Activated CD8-positive, alpha-beta T cell treated with anti-CD3 and anti-CD28 coated beads for 36 hours (primary cell): ENCODE data around the gene TNFRSF19. TPM values are rescaled to one million over a fixed set of nuclear protein-coding genes. Genes with fewer than 3 reads are reported as not detected.
A peak's percentile ranks its signal among the peaks of the same experiment; 100 is the strongest.

Experiments used
- ATAC-seq: fragments of 200-7000 bp; cut with Tn5 transposase; one replicate; pipeline ENCODE4 v1.10.0; 2021; ENCODE audit warnings: mild to moderate bottlenecking, moderate library complexity
- CTCF ChIA-PET: fragments of 350-600 bp; sonication (Branson Sonifier 250); formaldehyde crosslinking; loops from one replicate; lab custom pipeline; 2021; ENCODE audit warnings: antibody characterized with exemption; lab: Charles Lee
- POLR2A ChIA-PET: fragments of 350-600 bp; sonication (Branson Sonifier 250); formaldehyde crosslinking; loops from one replicate; lab custom pipeline; 2021; ENCODE audit warnings: antibody characterized with exemption; lab: Charles Lee
- DNase-seq: peaks from one replicate; pipeline ENCODE4 v3.0.0-alpha.2; 2020
- H3K27ac Mint-ChIP-seq: one replicate; pipeline ENCODE4 v1.8.0; 2021; ENCODE audit warnings: mild to moderate bottlenecking, mixed read lengths
- H3K27me3 Mint-ChIP-seq: one replicate; pipeline ENCODE4 v1.8.0; 2021; ENCODE audit warnings: mixed read lengths
- H3K36me3 Mint-ChIP-seq: one replicate; pipeline ENCODE4 v1.8.0; 2021; ENCODE audit warnings: low read depth, mixed read lengths
- H3K4me1 Mint-ChIP-seq: one replicate; pipeline ENCODE4 v1.8.0; 2021; ENCODE audit warnings: low read depth, mixed read lengths
- H3K4me3 Mint-ChIP-seq: one replicate; pipeline ENCODE4 v1.8.0; 2021; ENCODE audit warnings: mild to moderate bottlenecking, moderate library complexity, mixed read lengths
- H3K9me3 Mint-ChIP-seq: one replicate; pipeline ENCODE4 v1.8.0; 2021; ENCODE audit warnings: mixed read lengths
- CTCF ChIP-seq: fragments of 200-600 bp; IDR thresholded peaks from one replicate; pipeline ENCODE4 v1.8.0; 2022; ENCODE audit warnings: antibody characterized with exemption, mild to moderate bottlenecking
- intact Hi-C: fragments of 100-400 bp; cut with micrococcal nuclease; formaldehyde crosslinking; loops from one replicate; pipeline ENCODE4 v1.10.0; 2022
- total RNA-seq, 2 experiments: library from RNA; stranded (reverse); gene quantifications; one replicate each; pipeline ENCODE4 v1.2.3, GENCODE V29; 2021

The TNFRSF19 gene
- total RNA-seq, 2 experiments from 2014 or later = not detected

DNA sequence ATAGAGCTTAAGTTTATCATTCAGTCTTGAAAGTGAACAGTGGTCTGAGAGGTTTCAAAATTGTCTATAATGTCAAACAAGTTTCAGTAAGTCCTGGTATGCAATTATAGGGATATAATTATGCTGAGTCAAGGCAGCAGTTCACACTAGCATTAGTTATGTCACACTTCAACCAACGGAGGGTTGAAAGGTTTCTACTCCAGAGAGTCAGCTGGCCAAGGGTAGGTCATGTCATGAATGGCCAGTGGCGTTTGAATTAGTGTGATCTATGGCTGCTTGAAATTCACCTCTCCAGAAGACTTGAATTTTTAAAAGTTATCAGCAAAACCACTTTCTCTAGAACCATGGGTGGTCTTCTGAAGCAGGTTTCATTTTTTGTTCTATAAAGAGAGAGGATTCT is 108.6 kb downstream of the TNFRSF19 start:
- Mint-ChIP-seq H3K4me1 (peaks cover 9% of the 10 kb centered on the region), H3K4me3 (no peak overlapping the region), H3K27me3 (peaks cover 9% of the 10 kb centered on the region), H3K9me3 (peaks cover 3% of the 10 kb centered on the region), H3K27ac (no peak overlapping the region), H3K36me3 (no peaks in the 10 kb centered on the region)
- no peak for TF ChIP-seq CTCF
- ChIA-PET CTCF (no interaction called here), POLR2A (interaction anchor here (0.9 kb wide), 1 partner anchor 156 kb away, joined by 3 read pairs; no protein-coding TSS in a partner anchor)
- intact Hi-C loops = no loop called here
- no peak for DNase-seq
- ATAC-seq = no peak

- POLR2A ChIA-PET = interaction anchor here (0.9 kb wide), 1 partner anchor 155 kb away, joined by 3 read pairs; no protein-coding TSS in a partner anchor
- Mint-ChIP-seq H3K27ac (no peak overlapping the region), H3K27me3 (peaks cover 9% of the 10 kb centered on the region), H3K36me3 (no peaks in the 10 kb centered on the region), H3K4me1 (peaks cover 9% of the 10 kb centered on the region), H3K9me3 (peaks cover 4% of the 10 kb centered on the region), H3K4me3 (no peak overlapping the region)
- CTCF ChIA-PET = no interaction called here
- peak; percentile 40 for DNase-seq
- ATAC-seq = peak; percentile 91
- no peak for TF ChIP-seq CTCF
- intact Hi-C loops = no loop called here
Measured at GRCh38 chr13:23679220-23679619, 109.0 kb downstream of the TNFRSF19 start.

DNA sequence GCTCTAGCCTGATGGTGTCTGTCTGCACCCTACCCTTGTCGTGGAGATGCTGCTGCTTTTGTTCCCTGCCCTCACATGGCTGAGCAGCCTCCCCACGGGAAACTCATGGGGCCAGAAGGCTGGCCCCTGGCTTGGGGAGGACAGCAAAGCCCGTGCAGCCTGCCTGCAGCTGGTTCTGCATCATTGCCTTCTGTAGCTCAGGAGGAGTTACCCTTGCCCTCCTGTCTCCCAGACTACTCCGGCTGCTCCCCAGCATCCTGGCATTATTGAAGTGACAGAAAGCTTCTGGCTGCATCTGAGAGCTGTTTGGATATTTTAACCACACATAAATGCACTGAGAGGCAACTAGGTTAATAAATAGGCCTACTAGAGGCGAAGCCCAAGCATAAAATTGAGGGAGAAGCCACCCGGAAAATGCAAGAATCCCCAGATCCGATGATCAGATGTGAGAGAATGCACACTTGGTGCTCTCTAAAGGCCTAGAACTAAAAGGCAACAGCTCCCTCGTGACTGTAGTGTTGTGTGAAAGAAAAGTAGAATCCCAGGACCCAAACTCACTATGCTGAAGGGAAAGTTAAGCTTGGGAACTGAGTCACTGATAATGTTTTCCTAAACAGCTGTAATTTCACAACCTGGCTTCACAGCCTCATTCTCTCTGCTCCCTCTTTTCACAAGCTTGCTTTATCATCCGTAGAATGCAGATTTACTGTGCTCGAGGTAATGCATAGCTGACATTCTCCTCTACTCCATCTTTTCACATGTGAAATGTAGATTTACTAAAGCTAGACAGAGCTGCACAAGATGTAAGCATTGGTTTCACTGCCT is 110.8 kb downstream of the TNFRSF19 start:
- Mint-ChIP-seq H3K27me3 (peaks cover 4% of the 10 kb centered on the region), H3K4me1 (peaks cover 9% of the 10 kb centered on the region), H3K9me3 (peaks cover 16% of the 10 kb centered on the region), H3K4me3 (no peak overlapping the region), H3K36me3 (no peaks in the 10 kb centered on the region), H3K27ac (no peak overlapping the region)
- ChIA-PET POLR2A (interaction anchor here (1.2 kb wide), 1 partner anchor 35 kb away, joined by 3 read pairs; no protein-coding TSS in a partner anchor), CTCF (interaction anchor here (1.0 to 1.2 kb wide), 2 partner anchors 10 to 62 kb away, joined by 3 to 4 read pairs; no protein-coding TSS in a partner anchor)
- TF ChIP-seq CTCF = no peak
- intact Hi-C loops = no loop called here
- DNase-seq (no peak), ATAC-seq (no peak)

DNA sequence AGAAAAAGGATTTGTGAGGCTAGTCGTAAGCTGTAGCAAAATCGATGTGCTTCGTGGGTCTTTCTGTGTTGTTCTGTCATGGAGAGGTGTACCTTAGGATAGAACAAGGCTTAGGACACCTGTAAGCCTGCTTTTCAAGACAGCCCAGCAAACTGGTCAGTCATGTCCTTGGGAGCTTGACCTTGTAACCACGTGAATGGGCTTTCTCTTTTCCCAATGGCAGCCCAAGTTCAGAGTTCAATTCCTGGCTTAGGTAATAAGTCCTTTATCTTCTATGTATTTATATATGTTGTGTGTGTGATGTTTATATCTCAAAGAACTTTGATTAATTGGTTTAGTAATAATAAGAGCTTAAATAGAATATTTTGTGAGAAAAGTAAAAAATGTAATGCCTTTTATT is 112.9 kb downstream of the TNFRSF19 start:
- CTCF ChIA-PET = no interaction called here

More for the DNA sequence above, 112.9 kb downstream of the TNFRSF19 start:
- no peak overlapping the region for H3K4me3 Mint-ChIP-seq
- no peak for TF ChIP-seq CTCF
- H3K4me1 Mint-ChIP-seq = peaks cover 9% of the 10 kb centered on the region
- no peaks in the 10 kb centered on the region for H3K27me3 Mint-ChIP-seq
- peaks cover 16% of the 10 kb centered on the region for H3K9me3 Mint-ChIP-seq
- DNase-seq (no peak), ATAC-seq (no peak)
- H3K27ac Mint-ChIP-seq = no peak overlapping the region
- H3K36me3 Mint-ChIP-seq = no peaks in the 10 kb centered on the region
- intact Hi-C loops = no loop called here
- POLR2A ChIA-PET = no interaction called here
